Right forelimb (tissue), 1 donor: ENCODE data around the gene SLC4A11.
"Not testable (repeated sequence)": the region's sequence is repeated elsewhere in the genome, so short reads cannot be mapped to it uniquely, and the experiment has no call there.

Experiments
- DNase-seq: peaks from one replicate; pipeline ENCODE4 v3.0.0-alpha.2; 2018

Gene SLC4A11

DNA sequence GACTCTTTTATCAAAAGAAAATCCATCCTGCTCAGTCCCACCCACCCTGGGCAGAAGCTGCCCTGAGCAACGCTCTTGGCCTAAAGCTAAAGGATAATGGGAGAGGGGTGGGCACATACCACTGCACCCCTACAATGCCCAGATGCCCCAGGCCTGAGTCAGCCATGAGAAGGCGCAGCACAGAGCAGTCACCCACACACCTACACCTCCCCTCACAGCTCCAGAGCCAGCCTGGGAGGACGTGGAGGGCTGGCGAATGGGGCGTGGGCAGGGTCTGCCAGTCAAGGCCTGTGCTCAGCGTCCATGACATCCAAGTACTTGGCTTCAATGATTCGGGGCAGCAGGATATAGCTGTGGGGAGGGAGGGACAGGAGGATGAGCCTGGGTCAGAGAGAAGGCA, 11.5 kb downstream of the SLC4A11 start:
- no peak for DNase-seq

- no peak for DNase-seq
Observed at GRCh38 chr20:3226864-3227263, 12.1 kb downstream of the SLC4A11 start.

DNA sequence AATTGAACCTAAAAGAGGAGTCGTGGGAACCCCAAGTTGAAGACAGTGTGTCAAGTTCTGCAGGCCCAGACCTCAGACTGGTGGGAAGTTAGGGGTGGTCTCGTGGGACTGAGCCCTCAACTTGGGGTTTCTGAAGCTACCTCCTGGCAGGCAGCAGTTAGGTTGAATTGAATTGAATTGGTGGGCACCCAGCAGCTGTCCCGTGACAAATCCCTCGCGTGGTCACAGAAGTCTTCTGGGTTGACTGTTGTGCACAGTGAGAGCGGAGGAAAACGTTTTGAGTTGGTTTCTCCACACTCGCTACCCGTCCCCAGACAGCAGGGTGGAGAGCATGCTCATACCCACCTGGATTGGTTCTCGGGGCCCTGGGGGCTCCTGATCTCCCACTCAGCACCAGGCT, 12.9 kb downstream of the SLC4A11 start:
- DNase-seq = no peak

DNA sequence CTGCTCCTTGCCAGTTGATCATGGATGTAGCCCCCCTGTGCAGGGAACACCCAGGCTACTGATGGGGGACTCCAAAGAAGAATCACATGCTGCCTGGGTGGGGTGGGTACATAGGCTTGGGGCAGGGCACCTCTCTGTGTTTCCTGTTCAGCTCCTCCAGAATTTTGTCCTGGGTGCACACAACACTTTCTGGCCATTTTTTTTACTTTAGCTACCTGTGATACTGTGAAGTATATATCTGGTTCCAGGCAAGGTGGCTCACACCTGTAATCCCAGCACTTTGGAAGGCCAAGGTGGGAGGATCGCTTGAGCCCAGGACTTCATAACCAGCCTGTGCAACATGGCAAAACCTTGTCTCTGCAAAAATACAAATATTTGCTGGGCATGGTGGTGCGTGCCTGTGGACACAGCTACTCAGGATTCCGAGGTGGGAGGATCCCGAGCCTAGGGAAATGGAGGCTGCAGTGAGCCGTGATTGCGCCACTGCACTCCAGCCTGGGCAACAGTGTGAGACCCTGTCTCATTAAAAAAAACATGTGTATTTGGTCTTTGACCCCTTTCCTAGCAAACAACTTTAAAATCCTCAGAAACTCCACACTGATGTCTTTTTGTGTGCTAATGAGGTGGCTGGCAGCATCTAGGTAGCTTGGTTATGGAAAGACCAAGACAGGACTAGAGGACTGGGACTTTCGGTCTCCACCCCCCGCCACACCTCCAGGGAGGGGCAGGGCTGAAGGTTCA, 14.1 kb downstream of the SLC4A11 start:
- DNase-seq = no peak

- DNase-seq = no peak
Observed at GRCh38 chr20:3223994-3224680, 14.9 kb downstream of the SLC4A11 start.

DNA sequence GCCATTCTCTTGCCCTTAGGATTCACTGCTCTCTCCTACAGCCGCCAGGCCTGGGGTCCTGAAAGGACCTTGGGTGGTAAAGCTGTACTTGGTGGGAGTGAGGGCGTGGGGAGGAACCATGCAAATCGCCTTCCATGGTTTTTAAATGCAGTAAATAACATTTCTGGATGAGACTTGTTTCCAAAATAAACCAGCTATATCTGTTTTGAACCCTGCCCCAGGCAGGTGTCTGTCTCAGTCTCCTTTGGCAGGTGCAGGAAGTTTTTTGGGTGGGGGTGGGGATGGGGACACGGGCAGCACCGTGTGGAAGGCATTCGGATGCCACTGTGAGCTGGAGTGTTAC, 15.4 kb downstream of the SLC4A11 start:
- DNase-seq = no peak

DNA sequence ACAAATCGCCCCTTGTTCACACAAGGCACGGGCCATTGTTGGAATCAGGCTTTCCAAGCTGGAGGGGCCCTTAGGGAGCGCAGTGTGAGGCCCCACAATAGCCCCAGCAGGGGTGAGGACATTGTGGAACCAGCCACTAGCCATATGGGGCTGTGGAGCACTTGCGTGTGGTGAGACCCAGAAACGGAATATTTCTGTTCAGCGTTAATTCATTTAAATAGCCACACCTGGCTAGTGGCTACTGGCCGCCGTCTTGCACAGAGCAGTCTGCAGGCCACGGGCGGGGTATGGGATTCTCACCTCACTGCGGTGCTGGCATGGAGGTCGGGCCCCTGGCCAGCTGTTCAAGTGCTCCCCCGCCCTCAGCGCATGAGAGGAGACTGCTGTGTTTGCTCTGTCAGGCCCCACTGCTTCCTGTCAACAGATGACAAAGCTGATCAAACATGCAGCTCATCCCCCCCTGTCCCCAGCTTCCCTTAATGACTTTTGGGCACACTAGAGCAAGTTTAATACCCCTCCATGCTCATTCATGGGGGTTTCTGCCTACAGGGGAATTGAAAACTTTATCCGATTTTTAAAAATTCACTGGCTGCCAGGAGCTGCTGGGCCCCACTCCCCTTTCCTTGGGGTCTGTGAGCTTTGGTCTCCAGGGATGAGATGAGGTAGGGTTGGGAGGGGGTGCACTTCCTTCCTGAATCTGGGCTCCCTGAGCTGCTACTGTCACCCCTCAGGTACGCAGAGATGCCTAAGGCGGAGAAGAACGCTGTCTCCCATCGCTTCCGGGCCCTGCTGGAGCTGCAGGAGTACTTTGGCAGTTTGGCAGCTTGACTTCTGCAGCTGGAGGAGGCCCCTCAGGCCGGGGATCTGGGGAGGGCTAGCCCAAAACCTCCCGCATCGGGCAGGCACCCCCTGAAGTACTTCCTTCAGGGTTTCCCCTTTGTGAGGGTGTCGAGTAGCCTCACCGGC, 16.1 kb downstream of the SLC4A11 start:
- DNase-seq = no peak

- DNase-seq = no peak
Observed at GRCh38 chr20:3221398-3222226, 17.4 kb downstream of the SLC4A11 start.

- DNase-seq = no peak
Observed at GRCh38 chr20:3218307-3218988, 20.5 kb downstream of the SLC4A11 start.

DNA sequence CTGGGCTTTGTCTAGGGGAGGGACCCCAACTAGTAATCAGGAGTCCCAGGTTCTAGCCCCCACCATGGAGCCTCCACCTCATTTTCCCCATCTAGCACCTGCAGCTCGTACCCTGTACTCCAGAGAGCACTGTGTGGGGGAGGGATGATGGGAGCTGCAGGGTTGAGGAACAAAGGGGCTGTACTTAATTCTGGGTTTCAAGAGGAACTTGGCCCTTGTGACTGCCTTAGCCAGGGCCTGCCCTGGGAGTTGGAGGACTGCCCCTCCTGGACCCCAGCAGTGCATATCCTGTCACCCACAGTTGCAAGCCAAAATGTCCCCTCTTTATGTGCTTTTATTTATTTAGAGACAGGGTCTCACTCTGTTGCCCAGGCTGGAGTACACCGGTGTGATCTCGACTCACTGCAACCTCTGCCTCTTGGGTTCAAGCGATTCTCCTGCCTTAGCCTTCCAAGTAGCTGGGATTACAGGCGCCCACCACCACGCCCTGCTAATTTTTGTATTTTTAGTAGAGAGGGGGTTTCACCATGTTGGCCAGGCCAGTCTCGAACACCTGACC, 23.6 kb downstream of the SLC4A11 start:
- not testable (repeated sequence) for DNase-seq

DNA sequence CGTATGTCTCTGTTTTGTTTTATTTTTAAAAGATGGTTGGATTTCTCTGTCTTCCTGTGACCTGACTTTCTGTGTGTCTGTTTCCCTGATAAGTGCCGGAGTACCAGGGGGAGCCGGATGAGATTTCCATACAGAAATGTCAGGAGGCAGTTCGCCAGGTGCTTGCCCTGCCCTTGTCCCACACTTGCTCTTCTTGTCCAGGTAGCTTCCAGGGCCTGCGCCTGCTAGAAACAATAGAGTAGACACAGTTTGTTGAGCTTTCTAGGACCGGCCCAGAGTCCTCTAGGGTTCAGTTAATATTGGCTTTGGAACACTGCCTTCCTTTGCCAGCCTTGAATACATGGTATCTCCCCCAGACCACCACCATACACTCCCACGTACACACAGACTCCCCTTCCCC, 25.8 kb downstream of the SLC4A11 start:
- no peak for DNase-seq

DNA sequence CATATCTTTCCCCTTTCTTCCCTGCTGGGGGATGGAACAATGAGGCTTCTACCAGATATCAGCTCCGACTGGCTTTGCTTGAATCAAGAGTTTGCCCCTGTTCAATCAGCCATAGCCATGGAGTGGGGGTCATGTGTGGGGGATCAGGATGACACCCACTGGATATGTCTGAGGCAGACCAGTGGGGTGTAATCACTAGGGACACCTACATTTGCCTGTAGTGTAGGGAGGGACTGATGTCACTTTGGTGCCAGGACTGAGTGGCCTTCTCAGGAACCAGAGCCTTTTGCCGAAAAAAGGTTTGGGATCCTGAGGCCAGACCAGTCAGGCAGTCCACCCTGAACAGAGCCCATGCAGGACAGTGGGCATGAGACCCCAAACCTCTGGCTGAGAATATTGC, 28.6 kb downstream of the SLC4A11 start:
- no peak for DNase-seq

GRCh38 chr20:3209946-3210317, 29.1 kb downstream of the SLC4A11 start:
- DNase-seq = no peak

GRCh38 chr20:3209257-3209945, 29.6 kb downstream of the SLC4A11 start, which contains the start of gene ITPA:
ITPA (plus strand) TSS chr20:3209498; CDS start chr20:3209552, 54 bp downstream.
- DNase-seq = peak; percentile 81

GRCh38 chr20:3208786-3209256, 30.2 kb downstream of the SLC4A11 start:
- DNase-seq = no peak

DNA sequence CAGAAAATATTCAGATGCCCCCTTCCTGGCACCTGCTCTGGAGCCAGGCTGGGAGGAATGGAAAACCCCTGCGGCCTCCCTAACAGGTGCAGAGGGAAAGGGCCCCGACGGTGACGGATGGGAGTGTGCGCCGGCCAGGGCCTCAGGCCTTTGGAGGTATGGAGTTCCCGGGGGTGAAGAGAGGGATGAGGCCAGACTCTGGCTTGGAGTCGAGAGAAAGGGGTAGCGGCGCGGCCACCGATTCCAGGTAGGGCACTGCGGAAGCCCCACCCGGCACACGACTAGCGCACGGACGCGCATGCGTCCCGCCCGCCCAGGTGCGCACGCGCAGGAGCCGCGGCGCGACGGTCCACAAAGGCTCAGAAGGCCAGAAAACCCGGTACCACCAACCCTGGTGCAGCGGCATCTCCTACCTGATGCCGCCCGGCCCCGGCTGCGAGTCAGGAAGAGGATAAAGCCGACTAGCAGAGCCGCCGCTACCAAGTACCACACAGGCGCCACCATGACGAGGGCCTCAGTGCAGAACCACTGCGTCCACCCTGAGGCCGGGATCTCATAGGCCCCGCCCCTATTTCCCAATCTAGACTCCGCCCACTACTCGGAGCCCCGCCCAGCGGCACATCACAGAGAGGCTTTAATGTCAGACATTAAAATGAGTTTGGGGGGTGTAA, 34.7 kb downstream of the SLC4A11 start, which contains the start of gene DDRGK1:
Gene DDRGK1 (minus strand): TSS at position 559 of the 671 bp plus-strand sequence. CDS start 55 bp downstream, at position 504.
- DNase-seq = peak; percentile 90

DNA sequence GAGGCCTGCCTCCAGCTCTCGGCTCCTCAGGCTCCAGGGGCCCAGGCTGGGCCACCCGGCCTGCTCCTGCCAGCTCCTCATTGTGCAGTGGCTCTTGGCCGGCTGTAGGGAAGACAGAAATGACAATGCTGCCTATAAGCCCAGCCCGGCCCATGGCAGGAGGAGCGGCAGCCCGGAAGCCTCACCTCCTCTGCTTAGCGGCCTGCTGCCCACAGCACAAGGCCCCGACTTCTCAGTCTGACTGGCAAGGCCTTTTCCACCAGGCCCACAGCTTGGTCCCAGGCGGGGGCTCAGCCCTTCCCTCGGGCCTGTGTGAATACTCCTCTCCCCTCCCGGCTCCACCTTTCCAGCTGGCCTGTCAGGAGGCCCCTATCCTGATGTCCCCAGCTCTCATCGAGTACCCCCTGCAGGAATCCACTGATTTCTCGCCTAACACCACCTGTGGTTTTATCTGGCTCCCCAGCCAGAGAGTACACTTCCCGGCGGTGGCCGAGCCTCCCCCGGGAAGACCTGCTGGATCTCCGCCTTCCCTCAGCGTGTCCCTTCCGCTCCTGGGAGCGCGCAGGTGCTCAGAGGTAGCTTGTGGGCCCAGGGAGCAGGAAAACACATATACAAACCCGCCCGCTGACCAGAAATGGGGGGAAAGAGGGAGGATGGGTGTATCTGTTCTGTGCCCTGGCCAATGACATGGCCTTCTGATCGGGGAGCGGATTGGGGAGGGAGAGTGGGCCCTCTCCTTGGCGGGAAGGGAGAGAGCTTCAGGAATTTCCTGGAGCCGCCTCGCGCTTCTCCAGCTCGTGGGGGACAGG, 35.5 kb downstream of the SLC4A11 start:
- no peak for DNase-seq

GRCh38 chr20:3202965-3203314, 36.0 kb downstream of the SLC4A11 start:
- no peak for DNase-seq
